Neural cell (in vitro differentiated cells): ENCODE measurements around the gene DHH. TPM values are rescaled to one million over a fixed set of nuclear protein-coding genes. Genes with fewer than 3 reads are reported as not detected.
A peak's percentile ranks its signal among the peaks of the same experiment; 100 is the strongest.

Experiments
- H2AFZ ChIP-seq: fragments of 200-600, 300-800 bp; sonication (generic), shearing (Covaris generic); 2 replicates; pipeline ENCODE4 v1.6.0; 2014; ENCODE audit warnings: low read depth, mild to moderate bottlenecking, antibody characterized with exemption, low read length, moderate library complexity
- H3F3A ChIP-seq: fragments of 200-600 bp; shearing (Covaris generic); 2 replicates; pipeline ENCODE4 v1.6.1; 2016; ENCODE audit warnings: mild to moderate bottlenecking, moderate library complexity, mixed read lengths, antibody characterized with exemption, low read length; ENCODE audit not compliant: insufficient read depth, poor library complexity, severe bottlenecking
- H3K27ac ChIP-seq: fragments of 200-600, 300-800 bp; sonication (generic), shearing (Covaris generic); 2 replicates; pipeline ENCODE4 v1.5.1; 2014; ENCODE audit warnings: mild to moderate bottlenecking, low read length, moderate library complexity
- H3K27me3 ChIP-seq: fragments of 300-800, 200-600 bp; sonication (generic), shearing (Covaris generic); 2 replicates; pipeline ENCODE4 v1.6.0; 2014; ENCODE audit warnings: mild to moderate bottlenecking, low read depth, low read length, moderate library complexity; ENCODE audit not compliant: insufficient read depth
- H3K36me3 ChIP-seq: fragments of 300-800, 200-600 bp; sonication (generic), shearing (Covaris generic); 2 replicates; pipeline ENCODE4 v1.5.1; 2014; ENCODE audit warnings: mild to moderate bottlenecking, antibody characterized with exemption, low read length, moderate library complexity; ENCODE audit not compliant: insufficient read depth
- H3K4me2 ChIP-seq: fragments of 300-800, 200-600 bp; sonication (generic), shearing (Covaris generic); 2 replicates; pipeline ENCODE4 v1.6.0; 2014; ENCODE audit warnings: mild to moderate bottlenecking, low read length
- H3K4me3 ChIP-seq: fragments of 300-800, 200-600 bp; sonication (generic), shearing (Covaris generic); 2 replicates; pipeline ENCODE4 v1.5.1; 2014; ENCODE audit warnings: mild to moderate bottlenecking, low read length, moderate library complexity
- H3K79me2 ChIP-seq: fragments of 200-600 bp; shearing (Covaris generic); replicated peaks from 2 replicates; pipeline ENCODE4 v1.6.0; 2014; ENCODE audit warnings: mild to moderate bottlenecking, low read length, moderate library complexity; ENCODE audit not compliant: insufficient read depth
- H3K9ac ChIP-seq: fragments of 300-800, 200-600 bp; sonication (generic), shearing (Covaris generic); 2 replicates; pipeline ENCODE4 v1.6.1; 2016; ENCODE audit warnings: mild to moderate bottlenecking, low read length, mixed read lengths
- H3K9me2 ChIP-seq: fragments of 200-600 bp; shearing (Covaris generic); 2 replicates; pipeline ENCODE4 v1.6.1; 2016; ENCODE audit warnings: mild to moderate bottlenecking, low read length, mixed read lengths; ENCODE audit not compliant: insufficient read depth
- H3K9me3 ChIP-seq: fragments of 200-600, 300-800 bp; sonication (generic), shearing (Covaris generic); 2 replicates; pipeline ENCODE4 v1.6.1; 2016; ENCODE audit warnings: mild to moderate bottlenecking, mixed run types, low read length, moderate library complexity, mixed read lengths
- H4K20me1 ChIP-seq: fragments of 200-600 bp; shearing (Covaris generic); 2 replicates; pipeline ENCODE4 v1.6.1; 2016; ENCODE audit warnings: mild to moderate bottlenecking, mixed run types; ENCODE audit not compliant: insufficient read depth
- EP300 ChIP-seq: fragments of 450-650 bp; conservative IDR thresholded peaks from 2 replicates; pipeline ENCODE4 v1.6.1; 2014; ENCODE audit warnings: antibody characterized with exemption, mild to moderate bottlenecking, moderate library complexity; ENCODE audit not compliant: poor library complexity, severe bottlenecking
- EZH2 ChIP-seq: fragments of 200-600, 300-800 bp; shearing (Covaris generic), sonication (generic); IDR thresholded peaks from 2 replicates; pipeline ENCODE4 v1.6.1; 2014; ENCODE audit warnings: antibody characterized with exemption, low read length, borderline replicate concordance, mild to moderate bottlenecking; ENCODE audit not compliant: insufficient read depth, poor library complexity, severe bottlenecking
- MXI1 ChIP-seq: fragments of 450-650 bp; conservative IDR thresholded peaks from 2 replicates; pipeline ENCODE4 v1.6.1; 2014; ENCODE audit warnings: antibody characterized with exemption, mild to moderate bottlenecking; ENCODE audit not compliant: poor library complexity, severe bottlenecking
- POLR2AphosphoS5 ChIP-seq: IDR thresholded peaks from 2 replicates; pipeline ENCODE4 v1.6.1; 2012
- RAD21 ChIP-seq: fragments of 450-650 bp; conservative IDR thresholded peaks from 2 replicates; pipeline ENCODE4 v1.6.1; 2014; ENCODE audit warnings: antibody characterized with exemption, mild to moderate bottlenecking, moderate library complexity
- REST ChIP-seq: IDR thresholded peaks from 2 replicates; pipeline ENCODE4 v1.6.1; 2012; ENCODE audit warnings: borderline replicate concordance
- SMC3 ChIP-seq: fragments of 450-650 bp; conservative IDR thresholded peaks from 2 replicates; pipeline ENCODE4 v1.6.1; 2014; ENCODE audit warnings: antibody characterized with exemption, mild to moderate bottlenecking, moderate library complexity; ENCODE audit not compliant: poor library complexity
- TAF1 ChIP-seq: IDR thresholded peaks from 2 replicates; pipeline ENCODE4 v1.6.1; 2012; ENCODE audit warnings: low read depth
- polyA plus RNA-seq: library from polyadenylated mRNA; depleted of rRNA; stranded (reverse); fragments of >200 nt; gene quantifications from 2 replicates; pipeline ENCODE4 v1.2.3, GENCODE V29; 2014
- TF ChIP-seq, protein P1 (sequence below): fragments of 450-650 bp; IDR thresholded peaks from 2 replicates; pipeline ENCODE4 v1.5.1; 2014; ENCODE audit warnings: antibody characterized with exemption, mild to moderate bottlenecking, moderate library complexity; ENCODE audit not compliant: poor library complexity, severe bottlenecking

DHH gene
- polyA plus RNA-seq, 1 donor from 2014 or later: 0.66 TPM

DNA sequence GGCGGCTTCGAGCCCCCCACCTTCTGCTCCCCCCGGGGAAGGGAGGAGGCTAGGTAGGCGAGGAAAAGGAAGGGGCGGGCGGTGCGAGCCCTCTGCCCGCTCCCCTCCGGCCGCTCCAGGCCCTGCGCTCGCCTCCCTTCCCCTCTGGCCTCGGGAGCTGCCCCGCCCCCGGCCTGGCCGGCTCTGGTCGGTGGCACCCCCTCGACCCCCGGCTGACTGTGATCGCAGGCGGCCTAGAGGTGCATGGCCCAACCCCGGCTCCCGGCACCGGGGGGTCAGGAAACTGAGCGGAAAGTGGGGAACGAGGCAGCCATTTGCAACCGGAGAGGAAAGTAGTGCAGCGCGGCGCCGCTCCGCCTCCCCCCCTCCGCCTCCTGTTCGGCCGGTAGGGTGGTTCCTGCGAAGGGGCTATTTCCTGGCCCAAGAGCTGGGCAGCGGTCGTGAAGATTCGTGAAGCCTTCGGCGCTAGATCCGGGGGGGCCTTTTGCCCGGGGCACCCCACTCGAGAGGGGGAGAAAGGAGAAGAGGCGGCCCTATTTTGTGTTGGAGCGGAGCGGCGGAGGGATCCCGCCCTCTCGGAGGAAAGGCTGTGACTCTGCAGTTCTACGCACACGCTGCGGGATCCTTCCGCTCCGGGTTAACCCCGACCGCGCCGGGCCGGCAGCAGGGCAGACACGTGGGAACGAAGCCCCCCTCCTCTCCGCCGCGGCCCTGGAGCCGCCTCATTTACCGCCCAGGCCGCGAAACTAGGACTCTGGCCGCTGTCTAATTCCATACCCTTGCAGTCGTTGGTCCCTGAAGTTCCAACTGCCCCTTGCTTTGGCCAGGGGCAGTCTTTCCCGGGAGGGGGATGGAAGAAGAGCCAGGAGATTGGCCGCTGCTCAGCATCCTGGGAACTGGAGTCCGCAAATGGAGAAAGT, 34.1 kb downstream of the DHH start, which contains the start of gene KMT2D:
KMT2D (minus strand) TSS at position 558 of the 920 bp plus-strand sequence. CDS start 5,470 bp downstream, outside the sequence.
- peaks cover 47% of the 10 kb centered on the region for H3K79me2 ChIP-seq
- peak within 1 kb of the TSS; percentile 98 for H2AFZ ChIP-seq

More for the DNA sequence above, 34.1 kb downstream of the DHH start, which contains the start of gene KMT2D:
- Histone ChIP-seq H3K27ac (peak within 1 kb of the TSS; percentile 97), H3K9me3 (no peaks in the 10 kb centered on the region), H3F3A (no peaks in the 10 kb centered on the region), H3K4me2 (peak within 1 kb of the TSS; percentile 97), H3K36me3 (no peaks in the 10 kb centered on the region), H4K20me1 (peaks cover 27% of the 10 kb centered on the region), H3K4me3 (peak within 1 kb of the TSS; percentile 97), H3K9ac (peak within 1 kb of the TSS; percentile 99), H3K9me2 (no peaks in the 10 kb centered on the region), H3K27me3 (no peaks in the 10 kb centered on the region)
- TF ChIP-seq MXI1: peak; percentile 94
- TF ChIP-seq RAD21: peak; percentile 17
- TF ChIP-seq EZH2: no peak
- TF ChIP-seq REST: peak; percentile 97
- TF ChIP-seq POLR2AphosphoS5: peak; percentile 89
- peak; percentile 80 for TF ChIP-seq EP300
- peak; percentile 55 for TF ChIP-seq SMC3
- TF ChIP-seq, protein P1, sequence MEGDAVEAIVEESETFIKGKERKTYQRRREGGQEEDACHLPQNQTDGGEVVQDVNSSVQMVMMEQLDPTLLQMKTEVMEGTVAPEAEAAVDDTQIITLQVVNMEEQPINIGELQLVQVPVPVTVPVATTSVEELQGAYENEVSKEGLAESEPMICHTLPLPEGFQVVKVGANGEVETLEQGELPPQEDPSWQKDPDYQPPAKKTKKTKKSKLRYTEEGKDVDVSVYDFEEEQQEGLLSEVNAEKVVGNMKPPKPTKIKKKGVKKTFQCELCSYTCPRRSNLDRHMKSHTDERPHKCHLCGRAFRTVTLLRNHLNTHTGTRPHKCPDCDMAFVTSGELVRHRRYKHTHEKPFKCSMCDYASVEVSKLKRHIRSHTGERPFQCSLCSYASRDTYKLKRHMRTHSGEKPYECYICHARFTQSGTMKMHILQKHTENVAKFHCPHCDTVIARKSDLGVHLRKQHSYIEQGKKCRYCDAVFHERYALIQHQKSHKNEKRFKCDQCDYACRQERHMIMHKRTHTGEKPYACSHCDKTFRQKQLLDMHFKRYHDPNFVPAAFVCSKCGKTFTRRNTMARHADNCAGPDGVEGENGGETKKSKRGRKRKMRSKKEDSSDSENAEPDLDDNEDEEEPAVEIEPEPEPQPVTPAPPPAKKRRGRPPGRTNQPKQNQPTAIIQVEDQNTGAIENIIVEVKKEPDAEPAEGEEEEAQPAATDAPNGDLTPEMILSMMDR: peak; percentile 61
- peak; percentile 98 for TF ChIP-seq TAF1
